ENCODE measurements around the gene PTPN4.

DNA sequence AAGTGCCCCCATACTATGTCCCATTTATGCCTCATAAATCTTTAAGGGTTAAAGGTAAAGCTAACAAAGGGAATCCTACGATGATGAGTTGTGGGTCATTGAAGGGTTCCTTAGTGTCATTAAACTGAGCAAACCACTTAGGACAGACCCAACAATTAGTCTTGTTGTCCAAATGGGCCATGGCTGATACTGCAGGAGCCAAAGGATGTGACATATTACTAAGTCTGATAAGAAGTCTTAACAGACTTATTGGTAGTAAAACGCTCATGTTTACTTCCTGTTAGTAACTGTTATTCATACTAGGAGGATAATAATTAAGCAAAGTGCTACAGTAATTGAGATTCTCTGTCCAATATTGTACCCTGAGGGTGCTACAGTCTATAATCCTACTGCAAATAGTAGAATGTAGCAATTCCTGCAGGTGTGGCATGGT lies 96.8 kb downstream of the PTPN4 start:
- TF ChIP-seq CTCF (conservative IDR thresholded peaks at IDR 0.05; ENCODE audit: low read length): no peak
- no peak for TF ChIP-seq EZH2phosphoT487 (IDR thresholded peaks at IDR 0.05; ENCODE audit: borderline replicate concordance)

Measured in Loucy (cell line).